B cell (primary cell): ENCODE measurements around the gene UBE2J2. TPM values are rescaled to one million over a fixed set of nuclear protein-coding genes. Genes with fewer than 3 reads are reported as not detected.
A peak's percentile ranks its signal among the peaks of the same experiment; 100 is the strongest.

ENCODE experiments used
- ATAC-seq: fragments of 200-7000 bp; cut with Tn5 transposase; one replicate; pipeline ENCODE4 v1.10.0; 2021; ENCODE audit warnings: low read depth, mild to moderate bottlenecking, moderate number of reproducible peaks, moderate library complexity
- CTCF ChIA-PET: fragments of 350-600 bp; sonication (Branson Sonifier 250); formaldehyde crosslinking; loops from one replicate; lab custom pipeline; 2021; ENCODE audit warnings: antibody characterized with exemption, inconsistent platforms; lab: Charles Lee
- POLR2A ChIA-PET: fragments of 350-600 bp; sonication (Branson Sonifier 250); formaldehyde crosslinking; loops from one replicate; lab custom pipeline; 2021; ENCODE audit warnings: antibody characterized with exemption; lab: Charles Lee
- DNase-seq: peaks from one replicate; pipeline ENCODE4 v3.0.0; 2013
- H2AFZ ChIP-seq: 2 replicates; pipeline ENCODE4 v1.6.1; 2012; ENCODE audit warnings: mild to moderate bottlenecking, low read depth, low read length; ENCODE audit not compliant: insufficient read depth, poor library complexity, severe bottlenecking
- H3K27ac ChIP-seq, 2 donors: 1 replicate in 1 of 2; 2 replicates in 1 of 2; pipeline ENCODE4 v1.5.1; 2012 to 2013; ENCODE audit warnings: low read length in 2 of 2, mild to moderate bottlenecking in 2 of 2, moderate library complexity in 1 of 2
- H3K27me3 ChIP-seq, 4 experiments: fragments of 200-600 bp in 1 of 4; sonication (generic) in 1 of 4; replicated peaks in 1 of 4; 1 replicate in 2 of 4; 2 replicates in 2 of 4; pipeline versions ENCODE4 v1.6.1 to v1.7.0; 2013 to 2016; ENCODE audit warnings: low read length in 3 of 4, mild to moderate bottlenecking in 2 of 4, mixed read lengths in 1 of 4, moderate library complexity in 1 of 4; ENCODE audit not compliant: insufficient read depth in 4 of 4, control insufficient read depth in 3 of 4; ENCODE audit errors: control extremely low read depth in 1 of 4
- H3K36me3 ChIP-seq, 2 experiments: replicated peaks in 1 of 2; 1 replicate in 1 of 2; 2 replicates in 1 of 2; pipeline versions ENCODE4 v1.6.1 to v1.7.1; 2013; ENCODE audit warnings: low read length in 1 of 2; ENCODE audit not compliant: insufficient read depth in 2 of 2, control insufficient read depth in 1 of 2; ENCODE audit errors: control extremely low read depth in 1 of 2, extremely low read depth in 1 of 2
- H3K4me1 ChIP-seq, 2 donors: fragments of 200-600 bp in 1 of 2; sonication (generic) in 1 of 2; 1 replicate in 1 of 2; 2 replicates in 1 of 2; pipeline versions ENCODE4 v1.5.1 to v1.6.1; 2013 to 2017; ENCODE audit warnings: low read length in 2 of 2; ENCODE audit not compliant: control insufficient read depth in 2 of 2, insufficient read depth in 2 of 2
- H3K4me2 ChIP-seq: replicated peaks from 2 replicates; pipeline ENCODE3; 2012; ENCODE audit warnings: mild to moderate bottlenecking, low read depth, low read length; ENCODE audit not compliant: poor library complexity, severe bottlenecking
- H3K4me3 ChIP-seq, 5 experiments: fragments of 200-600 bp in 1 of 5; sonication (generic) in 1 of 5; 1 replicate in 3 of 5; 2 replicates in 2 of 5; pipeline versions ENCODE4 v1.5.1 to v1.7.0; 2011 to 2016; ENCODE audit warnings: low read length in 4 of 5, mild to moderate bottlenecking in 4 of 5, low read depth in 2 of 5, control low read depth in 1 of 5, moderate library complexity in 1 of 5; ENCODE audit not compliant: insufficient read depth in 1 of 5; ENCODE audit errors: control extremely low read depth in 1 of 5, extremely low read depth in 1 of 5
- H3K79me2 ChIP-seq: fragments of 200-600 bp; sonication (generic); one replicate; pipeline ENCODE4 v1.6.0; 2016; ENCODE audit warnings: low read length; ENCODE audit not compliant: control insufficient read depth, insufficient read depth
- H3K9ac ChIP-seq: fragments of 200-600 bp; sonication (generic); 2 replicates; pipeline ENCODE4 v1.6.1; 2017; ENCODE audit warnings: mild to moderate bottlenecking, low read length, moderate library complexity
- H3K9me3 ChIP-seq, 3 donors: one replicate each; pipeline versions ENCODE4 v1.6.1 to v1.7.1; 2013; ENCODE audit warnings: low read length in 2 of 3; ENCODE audit not compliant: control insufficient read depth in 2 of 3, insufficient read depth in 1 of 3; ENCODE audit errors: control extremely low read depth in 1 of 3
- H4K20me1 ChIP-seq: 2 replicates; pipeline ENCODE4 v1.6.0; 2012; ENCODE audit warnings: mild to moderate bottlenecking, low read length; ENCODE audit not compliant: insufficient read depth, control insufficient read depth, poor library complexity, severe bottlenecking
- H3K27ac Mint-ChIP-seq: one replicate; pipeline ENCODE4 v1.8.0; 2021; ENCODE audit warnings: mixed read lengths
- H3K27me3 Mint-ChIP-seq: one replicate; pipeline ENCODE4 v1.8.0; 2021; ENCODE audit warnings: mixed read lengths
- H3K4me1 Mint-ChIP-seq: one replicate; pipeline ENCODE4 v1.8.0; 2021; ENCODE audit warnings: mixed read lengths
- H3K4me3 Mint-ChIP-seq: one replicate; pipeline ENCODE4 v1.8.0; 2021; ENCODE audit warnings: mixed read lengths
- H3K9me3 Mint-ChIP-seq: one replicate; pipeline ENCODE4 v1.8.0; 2022; ENCODE audit warnings: mixed read lengths; ENCODE audit not compliant: insufficient read depth
- CTCF ChIP-seq: fragments of 200-600 bp; IDR thresholded peaks from one replicate; pipeline ENCODE4 v1.8.0; 2022; ENCODE audit warnings: antibody characterized with exemption, mild to moderate bottlenecking
- EZH2 ChIP-seq: IDR thresholded peaks from 2 replicates; pipeline ENCODE4 v1.6.1; 2012; ENCODE audit warnings: borderline replicate concordance, low read depth, mild to moderate bottlenecking, moderate library complexity, low read length; ENCODE audit not compliant: insufficient read depth, poor library complexity, severe bottlenecking
- WGBS: methylation state at CpG from one replicate; pipeline ENCODE4 v1.1.5; 2013; ENCODE audit warnings: missing lambda C conversion rate; ENCODE audit not compliant: insufficient coverage; 5-methylcytosine and 5-hydroxymethylcytosine counted together
- intact Hi-C: fragments of 100-400 bp; cut with micrococcal nuclease; formaldehyde crosslinking; loops from one replicate; pipeline ENCODE4 v1.10.0; 2022
- polyA plus RNA-seq: library from polyadenylated mRNA; depleted of rRNA; stranded (reverse); fragments of >200 nt; gene quantifications from 2 replicates; pipeline ENCODE4 v1.2.3, GENCODE V29; 2012
- total RNA-seq, 2 donors: library from RNA; stranded (reverse); fragments of 120-200 nt in 1 of 2; gene quantifications; 1 replicate in 1 of 2; 2 replicates in 1 of 2; pipeline versions ENCODE4 v1.2.3 to v1.2.4, GENCODE V29; 2013 to 2022

The UBE2J2 gene
- total and polyA plus RNA-seq, 2 donors (not counting 1 experiment from before 2014, with no cell fraction given) = 40.1 to 115 TPM

- no peak overlapping the region for H3K4me2 ChIP-seq
- peak overlapping the region; percentile 45 for H3K4me3 Mint-ChIP-seq
- no peak overlapping the region for H3K27ac ChIP-seq
- intact Hi-C loops = no loop called here
- H3K4me1 Mint-ChIP-seq = peaks cover 16% of the 10 kb centered on the region
- ATAC-seq (peak; percentile 24), DNase-seq (no peak)
- TF ChIP-seq EZH2 = no peak
- TF ChIP-seq CTCF = no peak
- H3K9me3 ChIP-seq = no peaks in the 10 kb centered on the region
- no peak overlapping the region for H3K4me3 ChIP-seq
- H3K36me3 ChIP-seq = peaks cover 0 to 61% of the 10 kb centered on the region in 2 experiments
- H2AFZ ChIP-seq = no peak overlapping the region
- no peaks in the 10 kb centered on the region for H3K27me3 Mint-ChIP-seq
- H4K20me1 ChIP-seq = peaks cover 73% of the 10 kb centered on the region
- peak overlapping the region; percentile 62 for H3K27ac Mint-ChIP-seq
- POLR2A ChIA-PET = no interaction called here
- H3K79me2 ChIP-seq = peaks cover 54% of the 10 kb centered on the region
- no peaks in the 10 kb centered on the region for H3K9me3 Mint-ChIP-seq
- H3K27me3 ChIP-seq = no peaks in the 10 kb centered on the region
- WGBS = 76% methylated on average over 25 of the region's 26 CpGs
- H3K9ac ChIP-seq = no peak overlapping the region
- CTCF ChIA-PET = interaction anchor here (0.8 to 4.5 kb wide), 3 partner anchors 32 to 227 kb away, joined by 3 to 26 read pairs (median 3); no protein-coding TSS in a partner anchor
- H3K4me1 ChIP-seq = peaks cover 0 to 4% of the 10 kb centered on the region in 2 donors
Observed at GRCh38 chr1:1259951-1260600, 13.6 kb downstream of the UBE2J2 start.

- DNase-seq (no peak), ATAC-seq (no peak)
- Histone ChIP-seq H3K4me2 (no peak overlapping the region), H3K79me2 (peaks cover 54% of the 10 kb centered on the region), H3K9me3 (no peaks in the 10 kb centered on the region), H2AFZ (no peak overlapping the region), H3K9ac (no peak overlapping the region), H3K27ac (no peak overlapping the region), H3K27me3 (no peaks in the 10 kb centered on the region), H4K20me1 (peaks cover 68% of the 10 kb centered on the region), H3K4me1 (peaks cover 0 to 4% of the 10 kb centered on the region in 2 donors), H3K4me3 (no peak overlapping the region), H3K36me3 (peaks cover 0 to 62% of the 10 kb centered on the region in 2 experiments)
- CTCF ChIA-PET = interaction anchor here (0.8 to 1.7 kb wide), 2 partner anchors 32 to 227 kb away, joined by 3 read pairs; no protein-coding TSS in a partner anchor
- no peak for TF ChIP-seq EZH2
- TF ChIP-seq CTCF = no peak
- no peaks in the 10 kb centered on the region for H3K9me3 Mint-ChIP-seq
- no peak overlapping the region for H3K27ac Mint-ChIP-seq
- POLR2A ChIA-PET = no interaction called here
- peaks cover 16% of the 10 kb centered on the region for H3K4me1 Mint-ChIP-seq
- intact Hi-C loops = no loop called here
- no peak overlapping the region for H3K4me3 Mint-ChIP-seq
- 98% methylated on average over 18 of the region's 18 CpGs for WGBS
- no peaks in the 10 kb centered on the region for H3K27me3 Mint-ChIP-seq
Observed at GRCh38 chr1:1259540-1259939, 14.1 kb downstream of the UBE2J2 start.
